Activated CD4-positive, alpha-beta T cell treated with anti-CD3 and anti-CD28 coated beads, Interleukin-2, Interleukin-4, amounts not matched to agents 100 ng/mL and 50 ng/mL, durations not matched to agents 16 hours and 8 hours (primary cell): ENCODE results near the gene MYH9.

Experiments
- DNase-seq: peaks from one replicate; pipeline ENCODE4 v3.0.0-alpha.2; 2020; ENCODE audit warnings: low spot score

MYH9 gene

DNA sequence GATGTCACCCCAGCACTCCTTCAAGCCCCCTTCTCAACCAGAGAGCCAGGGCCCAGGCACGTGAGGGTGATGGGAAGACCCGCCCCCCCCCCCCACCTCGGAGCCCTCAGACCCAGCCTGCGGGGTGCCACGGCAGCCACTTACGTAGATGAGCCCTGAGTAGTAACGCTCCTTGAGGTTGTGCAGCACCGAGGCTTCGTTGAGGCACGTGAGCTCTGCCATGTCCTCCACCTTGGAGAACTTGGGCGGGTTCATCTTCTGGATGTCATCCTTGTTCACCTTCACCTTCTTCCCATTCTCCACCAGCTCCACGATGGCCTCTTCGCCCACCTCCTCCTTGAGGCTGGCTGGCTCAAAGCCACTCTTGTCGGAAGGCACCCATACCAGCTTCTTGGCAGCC is 39.0 kb downstream of the MYH9 start:
- DNase-seq, result no peak

DNA sequence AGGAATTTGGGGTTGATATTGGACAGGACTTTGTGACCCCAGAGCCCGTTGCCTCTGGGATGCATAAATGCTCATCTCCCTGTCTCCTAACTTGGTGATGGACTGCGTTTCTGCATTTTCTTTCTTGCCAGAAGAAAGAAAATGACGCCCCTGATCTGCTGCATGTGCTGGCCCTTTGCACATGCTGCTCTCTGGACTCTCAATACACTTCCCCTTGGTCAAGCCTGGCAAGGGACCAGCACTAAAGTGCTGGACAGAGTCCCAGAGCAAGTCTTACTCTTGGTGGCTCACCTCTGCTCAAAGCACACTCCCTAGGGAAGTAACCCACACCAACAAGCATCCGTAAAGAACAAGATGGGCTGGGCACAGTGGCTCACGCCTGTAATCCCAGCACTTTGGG is 40.7 kb downstream of the MYH9 start:
- no peak for DNase-seq

DNA sequence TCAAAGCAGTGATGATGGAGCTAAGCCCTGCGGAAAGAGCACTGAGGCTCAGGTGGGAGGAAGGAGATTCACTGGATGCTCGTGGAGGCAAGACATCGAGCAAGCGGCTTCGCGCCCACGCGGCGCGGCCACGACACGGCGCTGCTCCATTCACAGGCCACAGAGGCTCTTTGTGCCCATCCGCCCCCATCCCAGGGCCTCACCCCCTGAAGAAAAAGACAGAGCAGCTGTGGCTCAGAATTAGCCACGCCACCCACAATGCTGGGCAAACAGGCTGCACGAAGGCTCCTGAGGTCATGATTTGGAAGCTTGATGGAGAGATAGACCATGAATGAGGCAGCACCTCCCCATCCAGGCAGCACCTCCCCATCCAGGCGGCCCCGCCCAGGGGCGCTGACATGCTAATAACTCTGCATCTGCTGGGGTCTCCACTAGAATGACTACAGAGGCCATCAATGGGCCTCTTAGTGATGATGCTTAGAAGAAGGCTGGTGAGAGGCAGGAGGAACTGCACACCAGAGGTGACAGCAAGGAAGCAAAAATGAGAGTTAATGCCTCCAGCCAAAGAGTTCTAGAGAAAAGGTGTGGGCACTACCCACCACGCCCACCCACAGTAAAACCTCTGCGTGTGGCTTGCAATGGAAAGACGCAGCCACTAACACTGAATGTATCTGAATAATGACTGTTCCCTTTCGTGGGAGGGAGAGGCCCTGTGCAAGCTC is 43.5 kb downstream of the MYH9 start:
- DNase-seq, result no peak

DNA sequence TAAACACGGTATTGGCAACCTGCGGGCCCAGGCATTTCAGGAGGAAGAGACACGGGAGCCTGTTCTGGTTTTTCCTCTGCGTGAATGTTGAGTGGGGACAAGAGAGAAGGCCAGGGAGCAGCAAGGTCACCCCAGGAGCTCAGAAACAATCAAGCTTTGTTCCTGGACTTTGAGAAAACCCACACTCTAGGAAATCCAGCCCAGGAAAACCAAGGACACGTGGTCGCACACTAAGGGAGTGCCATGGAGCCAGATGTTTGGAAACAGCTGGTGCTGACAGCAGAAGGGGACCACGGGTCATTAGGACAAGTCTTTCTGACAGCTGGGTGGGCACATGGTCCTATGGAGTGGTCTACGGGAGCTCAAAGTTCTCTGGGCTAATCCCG is 44.1 kb downstream of the MYH9 start:
- DNase-seq, result no peak

DNA sequence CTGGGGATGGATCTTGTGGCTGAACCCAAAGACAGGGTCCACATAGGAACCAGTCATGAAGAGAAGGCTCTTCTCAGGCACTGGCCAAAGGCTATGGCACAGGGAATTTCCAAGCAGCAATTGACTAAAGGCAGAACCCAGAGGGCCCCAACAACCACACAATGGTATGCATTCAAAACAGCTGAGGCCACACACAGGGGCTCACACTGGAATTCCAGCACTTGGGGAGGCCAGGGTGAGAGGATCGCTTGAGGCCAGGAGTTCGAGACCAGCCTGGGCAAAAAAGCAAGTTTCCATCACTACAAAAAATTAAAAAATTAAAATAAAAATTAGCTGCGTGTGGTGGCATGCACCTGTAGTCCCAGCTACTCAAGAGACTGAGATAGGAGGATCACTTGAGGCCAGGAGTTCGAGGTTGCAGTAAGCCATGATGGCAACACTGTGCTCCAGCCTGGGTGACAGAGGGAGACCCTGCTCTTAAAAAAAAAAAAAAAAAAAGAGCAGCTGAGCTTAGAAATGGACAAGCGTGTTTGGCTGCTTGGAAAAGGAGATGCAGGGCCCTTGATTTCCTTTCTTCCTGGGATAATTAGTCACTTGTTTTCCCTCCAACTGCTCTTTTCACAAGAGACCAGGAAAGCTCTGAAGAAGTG is 44.6 kb downstream of the MYH9 start:
- DNase-seq, result no peak

DNA sequence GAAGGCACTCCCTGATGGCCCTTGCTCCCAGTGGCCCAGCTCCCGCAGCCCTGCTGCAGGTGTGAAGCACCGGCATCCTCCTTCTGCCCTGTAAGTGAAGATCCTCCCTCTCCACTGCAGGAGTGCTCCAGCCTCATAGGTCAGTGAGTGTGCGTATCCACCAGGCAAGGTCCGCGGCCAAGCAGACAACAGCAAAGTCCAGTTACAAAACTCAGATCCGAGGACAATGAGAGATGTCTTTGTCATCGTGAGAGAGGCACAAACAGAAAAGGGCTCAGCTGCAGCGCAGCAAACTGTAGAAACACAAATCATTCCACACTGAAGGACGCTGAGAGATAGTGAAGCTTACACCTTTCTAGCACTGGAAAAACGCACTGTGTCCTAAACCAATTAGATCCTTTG is 46.1 kb downstream of the MYH9 start:
- DNase-seq, result no peak

DNA sequence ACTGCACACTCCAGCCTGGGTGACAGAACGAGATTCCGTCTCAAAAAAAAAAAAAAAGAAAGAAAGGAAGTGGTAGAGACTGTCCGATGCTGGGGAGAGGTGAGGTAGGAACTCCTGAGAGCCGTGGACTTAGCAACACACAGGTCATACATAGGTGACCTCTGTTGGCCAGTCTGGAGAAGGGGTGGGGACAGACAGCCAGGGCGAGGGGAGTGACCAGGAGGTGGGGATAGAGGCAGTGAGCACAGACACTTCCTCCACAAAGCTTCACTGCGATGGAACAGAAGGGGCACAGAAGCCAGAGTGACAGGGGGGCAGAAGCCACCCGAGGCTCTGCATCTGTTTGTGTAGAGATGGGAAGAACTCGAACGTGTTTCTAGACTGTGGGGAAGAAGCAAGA is 47.1 kb downstream of the MYH9 start:
- no peak for DNase-seq

DNA sequence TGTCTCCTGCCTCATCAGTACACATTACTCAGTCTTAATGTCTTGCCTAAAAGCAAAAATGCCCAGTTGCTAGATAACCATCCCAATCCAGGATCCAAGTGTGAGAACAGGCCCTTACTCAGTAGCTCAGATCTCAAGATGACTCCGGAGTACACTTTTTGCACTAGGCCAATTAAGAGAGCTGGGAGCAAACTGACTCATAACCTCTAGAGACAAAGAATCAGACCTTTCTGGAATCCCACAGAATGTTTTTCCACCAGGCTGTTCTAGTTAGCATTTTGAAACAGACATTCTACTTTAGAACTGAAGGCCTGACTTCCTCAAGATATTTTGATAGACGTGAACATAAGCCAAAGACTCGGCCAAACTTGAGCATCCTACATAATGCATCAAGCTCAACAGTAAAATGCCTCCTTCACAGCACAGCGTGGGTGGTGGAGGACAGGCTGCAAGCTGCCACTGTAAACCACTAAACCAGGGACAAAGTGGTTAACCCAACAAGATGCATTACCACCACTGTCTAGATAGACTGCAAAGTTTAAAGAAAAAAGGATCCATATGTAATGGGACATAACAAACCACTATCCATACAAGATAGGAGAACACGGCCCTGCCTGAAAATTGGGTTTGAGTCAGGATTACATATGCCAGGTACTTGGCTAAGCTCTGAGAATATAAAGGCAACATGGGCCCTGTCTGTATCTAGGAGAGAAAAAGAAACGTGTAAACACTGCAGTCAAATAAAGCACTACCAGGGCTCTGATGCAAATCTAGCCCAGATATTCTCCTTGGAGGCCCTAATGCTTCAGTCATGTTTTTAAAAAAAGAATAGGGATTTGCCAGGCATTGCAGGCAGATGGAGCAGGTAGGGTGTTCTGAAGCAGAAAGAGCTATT is 48.3 kb downstream of the MYH9 start:
- DNase-seq, result peak; percentile 41

DNA sequence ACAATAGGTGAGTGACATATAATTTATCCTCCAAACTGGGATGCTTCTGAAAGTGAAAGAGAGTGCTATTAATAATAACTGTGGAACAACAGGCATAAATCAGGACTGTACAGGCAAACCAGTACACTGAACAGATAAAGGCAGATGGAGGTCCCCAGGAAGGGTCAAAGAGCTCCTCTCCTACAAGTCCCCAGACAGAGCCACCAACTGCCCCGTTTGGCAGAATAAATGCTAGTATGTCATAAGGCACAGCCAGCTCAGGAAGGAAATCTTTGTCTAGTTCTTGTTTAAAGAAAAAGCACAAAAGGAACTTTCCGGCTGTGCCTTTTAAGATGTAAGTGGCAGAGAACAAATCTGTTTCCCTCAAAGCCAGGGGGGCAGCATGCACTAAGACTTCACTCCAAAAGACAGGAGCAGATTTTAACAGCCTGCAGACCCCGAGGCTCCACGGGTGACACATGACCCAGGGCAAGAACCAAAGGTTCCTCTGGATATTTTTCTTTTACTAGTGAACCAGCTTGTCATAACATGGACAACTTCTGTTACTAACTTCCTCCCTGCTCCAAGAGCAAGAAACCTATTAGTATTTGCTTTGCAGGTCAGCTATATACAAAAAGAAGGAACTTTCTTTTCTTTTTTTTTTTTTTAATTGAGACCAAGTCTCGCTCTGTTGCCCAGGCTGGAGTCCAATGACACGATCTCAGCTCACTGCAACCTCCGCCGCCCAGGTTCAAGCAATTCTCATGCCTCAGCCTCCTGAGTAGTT is 50.2 kb downstream of the MYH9 start:
- DNase-seq, result no peak

DNA sequence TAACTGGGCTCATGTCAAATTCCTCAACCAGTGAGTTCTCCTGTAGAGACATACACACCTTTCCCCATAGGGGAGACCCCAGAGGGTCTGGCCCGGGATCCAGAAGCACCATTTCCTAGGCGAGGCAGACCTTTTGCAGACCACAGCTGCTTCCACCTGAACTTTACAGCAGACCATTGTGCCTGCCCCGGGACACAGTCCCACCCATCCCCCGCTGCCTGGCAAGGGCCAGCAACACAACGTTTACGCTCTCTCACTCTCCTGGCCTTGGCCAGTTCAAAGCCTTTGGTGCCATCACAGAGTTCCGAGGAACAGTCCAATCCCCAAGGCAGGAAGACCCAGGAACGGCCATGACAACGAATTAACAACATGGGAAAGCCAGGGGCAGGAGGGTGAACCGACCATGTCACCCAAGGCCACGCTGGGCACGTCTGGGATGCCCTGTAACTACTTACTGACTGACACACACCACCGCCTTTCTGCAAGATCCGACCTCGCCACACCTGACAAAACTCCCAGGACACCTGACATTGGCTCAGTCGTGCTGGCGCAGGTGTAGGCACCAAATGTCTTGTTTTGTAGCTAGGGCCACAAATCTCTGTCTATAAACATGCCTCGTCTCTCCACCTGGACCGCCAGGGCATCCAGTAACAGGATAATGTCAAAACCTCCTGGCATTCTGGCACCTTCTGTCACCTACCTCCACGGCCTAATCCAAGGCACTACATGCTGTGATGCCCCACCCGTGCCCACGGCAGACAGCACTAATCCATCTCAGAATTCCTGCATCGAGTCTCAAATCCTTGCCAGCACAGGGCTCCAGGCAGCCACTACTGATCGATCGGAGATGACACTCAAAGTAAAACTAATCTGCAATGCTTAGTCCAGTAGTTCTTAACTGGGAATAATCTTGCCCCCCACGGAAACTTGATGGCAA is 51.3 kb downstream of the MYH9 start:
- no peak for DNase-seq

DNA sequence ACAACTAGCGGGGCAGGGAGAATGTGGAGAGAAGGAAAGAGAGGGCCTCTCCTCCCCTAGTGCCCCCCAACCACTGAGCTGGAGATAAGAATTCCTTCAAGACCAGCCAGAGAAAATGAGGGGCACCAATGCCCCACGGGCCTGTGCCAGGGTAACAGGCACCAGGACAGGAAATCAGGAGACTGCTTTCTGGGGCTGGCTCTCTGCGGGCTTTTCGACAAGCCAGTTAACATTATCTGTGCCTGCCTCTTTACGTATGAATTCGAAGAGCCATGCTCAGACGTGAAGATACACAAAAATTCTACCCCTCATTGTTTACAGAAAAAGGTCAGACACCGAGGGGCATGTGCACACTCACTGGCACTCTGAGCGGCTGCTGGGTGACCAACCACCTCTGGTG is 52.1 kb downstream of the MYH9 start:
- DNase-seq, result no peak

DNA sequence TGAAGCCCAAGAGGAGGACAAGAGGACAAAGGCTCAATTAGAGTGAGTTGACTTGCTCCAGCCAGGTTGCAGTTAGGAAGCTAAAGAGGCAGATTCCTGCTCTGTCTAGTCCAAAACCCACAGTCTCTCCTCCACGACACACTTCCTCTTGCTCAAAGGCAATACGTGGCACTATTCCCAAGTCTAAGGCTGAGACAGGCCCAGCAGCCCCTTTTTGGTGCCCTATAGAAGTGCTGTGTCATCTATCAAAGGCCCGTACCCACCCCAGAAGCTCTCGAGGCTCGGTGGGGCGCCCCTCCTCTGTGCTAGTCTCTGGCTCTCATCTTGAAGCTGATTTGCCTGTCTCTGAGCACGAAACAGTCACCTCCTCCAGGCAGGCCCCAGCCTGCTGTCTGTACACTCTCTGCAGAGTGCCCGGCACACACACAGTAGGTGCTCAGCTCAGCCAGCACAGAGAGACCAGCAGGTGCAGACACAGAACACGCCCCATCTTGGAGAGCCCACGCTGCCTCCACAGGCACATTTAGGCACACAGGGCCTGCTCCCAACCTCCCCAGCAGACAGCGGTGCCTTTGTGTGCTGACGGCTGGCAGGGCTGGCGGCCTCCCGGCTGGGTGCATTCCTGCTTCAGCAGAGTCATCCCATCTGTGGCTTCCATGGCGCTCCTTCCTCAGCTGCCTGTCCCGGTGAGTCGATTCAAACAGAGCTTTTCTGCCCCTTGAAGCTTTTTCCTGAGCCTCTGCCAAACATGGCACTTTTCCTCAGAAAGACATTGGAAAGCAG is 52.8 kb downstream of the MYH9 start:
- DNase-seq, result peak; percentile 42

DNA sequence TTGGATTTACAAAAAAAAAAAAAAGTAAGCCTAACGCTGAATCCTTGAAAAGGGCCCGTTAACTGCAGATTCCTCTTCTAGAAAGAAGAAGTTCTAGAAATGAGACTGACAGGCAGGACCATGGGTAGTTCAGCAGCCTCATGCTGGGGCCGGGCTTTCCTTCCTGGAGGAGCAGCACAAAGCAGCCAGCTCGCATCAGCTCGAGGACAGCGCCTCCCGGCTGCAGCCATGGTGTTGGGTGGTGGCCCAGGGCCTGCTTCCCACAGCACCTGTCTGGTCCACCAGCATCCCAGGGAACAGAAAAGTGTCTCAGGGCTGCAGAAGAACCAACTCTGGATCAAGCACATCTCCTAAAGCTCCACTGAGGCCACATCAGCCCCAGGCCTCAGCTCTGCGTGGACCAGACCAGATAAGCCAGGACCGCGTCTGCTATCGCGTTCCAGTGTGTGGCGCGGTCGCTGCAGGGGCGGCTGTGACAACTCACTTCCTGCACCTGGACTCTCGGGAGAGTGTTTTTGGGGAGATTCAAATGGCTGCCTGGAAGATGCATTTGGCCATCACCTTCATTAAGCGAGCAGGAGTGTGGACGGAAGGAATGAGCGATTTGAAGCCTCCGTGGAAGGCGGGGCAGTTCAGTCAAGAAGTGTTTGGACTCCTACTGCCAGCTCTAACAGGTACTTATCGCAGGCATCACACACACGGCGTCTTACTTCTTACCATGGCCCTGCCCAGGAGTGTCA is 53.5 kb downstream of the MYH9 start:
- DNase-seq, result peak; percentile 43

DNA sequence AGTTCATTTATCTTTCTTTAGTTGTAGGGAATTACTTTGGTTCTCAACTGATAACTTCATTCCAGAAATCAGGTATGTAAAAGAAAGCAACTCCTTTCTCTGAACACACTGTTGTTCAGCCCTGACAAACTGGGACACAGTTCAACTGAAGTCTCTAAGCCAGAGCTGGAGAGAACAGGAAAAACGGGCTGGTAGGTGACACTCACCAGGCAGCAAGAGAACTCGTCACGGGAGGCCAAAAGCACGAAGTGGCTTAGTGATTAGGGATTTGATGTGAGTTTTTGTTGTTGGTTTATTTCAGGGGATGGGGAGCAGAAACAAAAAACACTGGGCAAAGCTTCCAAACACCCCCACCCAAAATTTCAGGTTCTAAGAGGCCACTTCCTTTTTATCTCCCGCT is 54.1 kb downstream of the MYH9 start:
- no peak for DNase-seq

DNA sequence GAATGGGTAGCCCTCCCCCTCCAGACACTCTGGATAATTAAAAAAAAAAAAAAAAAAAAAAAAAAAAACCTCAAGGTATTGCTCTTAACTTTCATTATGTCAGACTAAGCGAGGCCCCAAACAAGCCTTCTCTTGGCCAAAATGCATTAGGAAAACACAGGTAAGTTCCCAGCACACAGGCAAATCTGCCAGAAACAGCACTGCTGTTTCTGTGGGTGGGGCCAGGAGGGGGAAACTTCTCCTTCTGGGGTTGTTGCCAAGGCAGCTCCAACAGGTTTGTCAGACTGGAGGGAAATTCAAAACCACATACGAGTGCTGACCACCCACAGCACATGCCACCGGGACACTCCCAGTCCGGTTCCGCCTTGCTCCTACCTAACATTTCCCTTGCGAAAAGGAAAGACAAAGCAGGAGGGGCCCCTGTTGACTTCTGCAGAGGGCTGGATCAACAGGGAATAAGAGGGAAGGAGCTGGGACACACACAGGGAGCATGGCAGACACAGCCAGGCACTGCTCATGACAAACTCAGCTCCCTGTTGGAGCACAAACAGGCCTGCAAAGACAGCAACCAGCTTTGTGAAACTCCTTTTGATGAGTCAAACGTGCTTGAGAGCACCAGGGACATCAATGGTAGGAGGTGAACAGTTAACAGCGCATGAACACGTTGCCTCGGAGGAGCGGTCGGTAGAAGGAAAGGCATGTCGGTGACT is 55.0 kb downstream of the MYH9 start:
- DNase-seq, result peak; percentile 85

DNA sequence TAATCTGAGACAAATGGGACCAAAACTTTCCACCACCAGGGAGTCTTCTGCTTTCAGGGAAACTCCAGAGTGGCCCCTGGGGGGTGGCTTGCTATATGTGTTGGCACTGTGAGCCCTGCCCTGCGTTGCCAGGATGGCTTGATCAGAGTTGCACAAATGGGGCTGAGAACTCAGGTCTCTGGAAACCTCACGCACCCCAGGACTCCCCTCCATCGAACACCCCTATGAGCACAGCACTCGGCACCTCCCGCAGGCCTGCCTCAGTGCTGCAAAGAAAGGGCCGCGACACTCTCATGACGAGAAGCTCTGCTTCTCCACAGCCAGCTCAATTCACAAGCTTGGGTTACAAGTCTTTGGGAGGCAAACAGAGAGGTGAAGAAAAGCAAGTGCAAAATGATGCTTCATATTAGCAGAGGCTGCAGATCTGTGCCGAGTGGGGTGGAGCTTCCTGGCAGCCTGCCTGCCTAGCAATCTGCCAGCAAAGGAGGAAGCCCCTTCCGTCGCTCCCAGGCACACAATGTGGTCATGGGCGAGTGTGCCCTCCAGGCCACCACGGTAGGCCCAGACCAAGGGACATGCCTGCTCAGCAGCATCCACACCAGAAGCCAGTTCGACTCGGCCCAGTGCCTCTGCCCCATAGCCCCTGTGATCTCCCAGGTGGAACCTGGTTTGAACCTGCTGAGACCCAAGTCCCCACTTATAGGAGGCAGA is 55.7 kb downstream of the MYH9 start:
- DNase-seq, result peak; percentile 79

DNA sequence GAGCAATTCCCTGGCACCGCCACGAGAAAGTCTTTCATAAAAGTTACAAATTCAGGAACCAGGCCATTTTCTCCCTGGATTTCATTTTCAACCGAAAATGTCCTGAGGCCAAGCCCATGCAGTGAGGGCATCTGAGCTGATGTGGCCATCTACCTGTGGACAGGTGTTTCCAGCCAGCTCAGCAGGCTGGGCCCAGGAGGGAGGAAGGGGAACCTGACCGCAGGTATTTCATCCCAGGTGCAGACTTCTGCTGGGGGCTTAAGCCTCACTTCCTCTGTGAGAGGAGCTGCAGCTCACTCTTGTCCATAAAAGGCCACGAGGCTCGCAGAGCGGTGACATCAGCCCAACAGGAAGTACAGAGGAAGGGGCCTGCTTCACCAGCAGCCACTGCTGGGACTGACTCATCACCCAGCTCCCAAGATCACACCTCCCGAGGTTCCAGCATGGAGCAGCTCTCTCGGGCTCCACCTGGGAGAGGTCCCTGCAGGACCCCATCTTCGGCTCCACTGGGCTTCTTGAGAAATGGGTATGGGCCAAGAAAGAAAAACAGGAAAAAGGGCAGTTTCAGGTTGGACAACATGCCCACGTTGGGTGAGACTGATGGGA is 56.4 kb downstream of the MYH9 start:
- peak; percentile 94 for DNase-seq
